ENCODE data around the gene BRD9.
"Not testable (repeated sequence)": the region's sequence is repeated elsewhere in the genome, so short reads cannot be mapped to it uniquely, and the experiment has no call there.

BRD9 gene

DNA sequence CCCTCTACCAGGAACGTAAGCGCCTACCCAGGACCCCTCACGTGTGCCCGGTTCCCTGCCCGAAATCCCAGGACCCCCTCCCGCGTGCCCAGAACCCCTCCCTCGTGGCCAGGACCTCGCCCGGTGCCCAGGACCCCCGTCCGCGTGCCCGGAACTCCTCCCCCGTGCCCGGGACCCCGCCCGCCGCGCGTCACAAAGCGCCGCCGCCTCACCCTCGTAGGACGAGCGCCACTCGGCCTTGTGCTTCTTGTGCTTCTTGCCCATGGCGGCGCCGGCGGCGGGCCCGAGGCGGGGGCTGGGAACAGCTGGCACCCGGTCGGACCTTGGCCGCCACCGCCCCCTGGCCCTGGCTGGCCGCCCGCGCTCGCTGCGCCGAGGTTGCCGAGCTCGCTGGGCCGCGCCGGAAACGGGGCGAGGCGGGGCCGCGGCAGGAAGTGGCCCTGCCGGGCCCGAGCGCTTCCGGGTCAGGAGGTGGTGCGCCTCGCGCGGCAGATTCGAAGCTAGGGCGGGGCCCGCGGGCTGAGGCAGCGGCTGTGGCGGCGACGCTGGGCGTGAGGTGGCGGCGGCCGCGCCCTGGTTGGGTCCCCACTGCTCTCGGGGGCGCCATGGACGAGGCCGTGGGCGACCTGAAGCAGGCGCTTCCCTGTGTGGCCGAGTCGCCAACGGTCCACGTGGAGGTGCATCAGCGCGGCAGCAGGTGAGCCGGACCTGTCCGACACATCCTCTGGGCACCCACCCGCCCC, at the start of gene BRD9, which contains the start of gene TRIP13:
Gene BRD9, minus strand, starts transcription at position 408 of the 743 bp plus-strand sequence. Its CDS starts 144 bp downstream, at position 264.
Gene TRIP13, plus strand, starts transcription at position 491 of the 743 bp plus-strand sequence. Its CDS starts 115 bp downstream, at position 606.
- DNase-seq: no peak

DNA sequence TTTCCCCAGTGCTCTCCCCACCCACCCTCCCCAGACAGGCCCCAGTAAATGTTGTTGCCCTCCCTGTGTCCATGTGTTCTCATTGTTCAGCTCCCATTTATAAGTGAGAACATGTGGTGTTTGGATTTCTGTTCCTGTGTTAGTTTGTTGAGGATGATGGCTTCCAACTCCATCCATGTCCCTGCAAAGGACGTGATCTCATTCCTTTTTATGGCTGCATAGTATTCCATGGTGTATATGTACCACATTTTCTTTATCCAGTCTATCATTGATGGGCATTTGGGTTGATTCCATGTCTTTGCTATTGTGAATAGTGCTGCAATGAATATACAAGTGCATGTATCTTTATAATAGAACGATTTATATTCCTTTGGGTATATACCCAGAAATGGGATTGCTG, 48.1 kb upstream of the BRD9 start:
- DNase-seq: not testable (repeated sequence)

- DNase-seq: no peak
Observed at GRCh38 chr5:939368-939767, 46.8 kb upstream of the BRD9 start.

- no peak for DNase-seq
Observed at GRCh38 chr5:937151-937924, 44.7 kb upstream of the BRD9 start.

DNA sequence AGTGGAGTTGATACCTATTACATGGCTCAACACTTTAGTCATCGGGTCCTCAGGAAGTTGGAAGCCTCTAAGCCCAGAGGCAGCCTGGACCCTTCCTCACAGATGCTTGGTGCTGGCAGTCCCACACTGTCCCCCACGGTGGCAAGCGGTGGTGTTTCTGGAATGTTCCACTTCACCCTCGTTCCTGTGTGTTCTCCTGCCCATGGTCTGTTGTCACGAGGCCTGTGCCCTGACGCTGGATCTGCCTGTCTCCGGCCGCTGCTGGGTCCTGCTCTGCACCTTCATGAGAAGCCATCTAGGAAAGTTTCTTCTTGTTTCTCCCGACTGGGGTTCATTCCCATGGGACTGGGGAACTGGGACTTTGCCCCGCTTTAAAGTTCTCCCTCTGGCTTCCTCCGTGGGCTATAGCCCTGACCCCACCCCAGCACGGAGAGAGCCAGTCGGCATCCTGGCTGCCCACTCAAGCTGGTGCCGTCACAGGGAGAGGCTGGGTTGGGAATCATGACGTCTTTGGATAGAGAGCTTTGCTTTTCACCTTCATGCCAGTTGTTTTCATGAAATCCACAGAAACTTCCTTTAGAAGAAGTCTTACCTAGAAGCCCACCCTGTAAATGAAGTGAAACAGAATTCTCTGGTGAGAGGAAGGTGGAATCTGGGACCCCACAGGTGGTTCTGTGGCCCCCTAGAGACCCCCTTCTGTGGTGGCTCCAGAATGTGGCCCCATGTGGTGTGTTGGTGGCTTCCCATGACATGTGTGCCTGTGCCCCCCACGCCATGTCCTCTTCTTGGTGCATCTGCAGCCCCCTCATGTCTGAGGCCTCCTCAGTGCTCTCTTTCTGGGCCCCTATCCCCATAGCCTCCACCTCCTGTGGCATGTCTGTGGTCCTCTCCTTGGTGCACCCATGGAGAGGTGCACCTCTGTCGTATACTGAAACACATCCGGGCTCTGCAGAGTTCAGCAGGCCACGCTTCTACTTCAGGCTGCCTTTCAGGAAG, 43.8 kb upstream of the BRD9 start:
- DNase-seq: no peak

- no peak for DNase-seq
Observed at GRCh38 chr5:935510-936084, 43.0 kb upstream of the BRD9 start.

DNA sequence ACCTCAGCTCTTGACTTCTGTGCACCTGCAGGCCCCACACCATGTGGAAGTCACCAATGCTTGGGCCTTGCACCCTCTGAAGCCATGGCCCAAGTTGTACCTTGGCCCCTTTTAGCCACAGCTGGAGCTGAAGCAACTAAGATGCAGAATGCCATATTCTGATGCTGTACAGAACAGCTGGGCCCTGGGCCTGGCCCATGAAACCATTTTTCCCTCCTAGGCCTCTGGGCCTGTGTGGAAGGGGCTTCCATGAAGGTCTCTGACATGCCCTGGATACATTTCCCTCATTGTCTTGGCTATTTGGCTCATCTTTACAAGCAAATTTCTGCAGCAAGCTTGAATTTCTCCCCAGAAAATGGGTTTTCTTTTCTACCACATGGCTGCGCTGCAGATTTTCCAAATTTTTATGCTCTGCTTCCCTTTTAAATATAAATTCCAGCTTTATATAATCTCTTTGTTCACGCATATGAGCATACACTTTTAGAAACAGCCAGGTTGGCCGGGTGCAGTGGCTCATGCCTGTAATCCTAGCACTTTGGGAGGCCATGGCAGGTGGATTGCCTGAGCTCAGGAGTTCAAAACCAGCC, 41.9 kb upstream of the BRD9 start:
- DNase-seq: not testable (repeated sequence)

- not testable (repeated sequence) for DNase-seq
Observed at GRCh38 chr5:933951-934350, 41.4 kb upstream of the BRD9 start.

- no peak for DNase-seq
Observed at GRCh38 chr5:933251-933861, 40.8 kb upstream of the BRD9 start.

DNA sequence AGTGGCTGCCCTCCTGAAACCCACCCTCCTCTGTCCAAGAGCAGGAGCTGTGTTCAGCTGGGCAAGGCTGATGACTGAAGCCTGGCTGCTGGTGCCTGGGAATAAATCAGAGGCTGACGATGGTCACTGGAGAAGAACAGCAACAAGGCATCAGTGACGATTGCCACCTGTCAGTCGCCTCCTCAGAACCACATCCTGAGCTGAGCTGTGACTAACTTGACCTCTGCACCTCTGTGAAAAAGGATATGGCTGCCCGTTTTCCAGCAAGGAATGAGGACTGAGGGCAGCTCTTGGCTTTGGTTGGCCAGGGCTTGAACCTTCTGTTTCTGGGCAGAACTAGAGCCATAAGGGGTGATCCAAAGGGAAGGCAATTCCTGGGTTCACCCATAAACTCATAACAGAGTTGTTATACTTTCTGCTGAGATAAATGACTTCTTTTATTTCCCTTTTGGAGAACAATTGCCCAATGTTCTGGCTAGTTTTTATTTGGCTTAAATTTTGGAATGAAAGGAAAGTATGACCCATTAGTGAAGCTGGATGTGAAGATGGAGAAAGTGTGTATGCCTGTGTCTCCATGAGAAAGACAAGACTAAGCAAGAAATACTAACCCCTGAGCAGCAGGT, 40.1 kb upstream of the BRD9 start:
- no peak for DNase-seq

GRCh38 chr5:932151-932627, 39.6 kb upstream of the BRD9 start:
- no peak for DNase-seq

DNA sequence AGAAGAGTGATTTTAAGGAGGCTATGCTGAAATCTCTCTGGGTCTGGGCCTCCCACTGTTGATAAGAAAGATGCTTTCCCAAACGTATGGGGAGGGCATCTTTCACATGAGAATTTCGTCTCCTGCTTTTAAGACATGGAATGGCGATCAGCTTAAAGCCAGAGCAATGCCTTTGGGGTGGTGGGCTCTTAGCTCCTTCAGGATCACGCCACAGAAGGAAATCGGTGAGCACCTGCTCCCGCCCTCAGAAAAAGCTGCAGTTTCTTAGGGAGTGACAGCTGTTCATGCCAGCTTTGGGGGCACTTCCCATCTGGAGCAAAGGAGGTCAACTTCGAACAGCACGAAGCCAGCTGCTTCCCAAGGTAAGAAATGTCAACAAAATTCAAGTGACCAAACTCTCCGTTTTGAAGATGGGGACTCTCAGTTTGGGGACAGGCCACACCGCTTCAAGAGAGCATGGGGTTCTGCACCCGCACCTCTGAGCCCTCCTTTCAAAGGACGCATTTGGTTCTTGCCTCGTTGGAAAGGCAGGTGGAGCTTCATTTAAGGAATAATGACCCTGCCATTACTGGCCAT, 39.1 kb upstream of the BRD9 start:
- DNase-seq: no peak

- no peak for DNase-seq
Observed at GRCh38 chr5:930866-931265, 38.3 kb upstream of the BRD9 start.

GRCh38 chr5:929596-929995, 37.0 kb upstream of the BRD9 start:
- DNase-seq: no peak

GRCh38 chr5:929182-929581, 36.6 kb upstream of the BRD9 start:
- not testable (repeated sequence) for DNase-seq

DNA sequence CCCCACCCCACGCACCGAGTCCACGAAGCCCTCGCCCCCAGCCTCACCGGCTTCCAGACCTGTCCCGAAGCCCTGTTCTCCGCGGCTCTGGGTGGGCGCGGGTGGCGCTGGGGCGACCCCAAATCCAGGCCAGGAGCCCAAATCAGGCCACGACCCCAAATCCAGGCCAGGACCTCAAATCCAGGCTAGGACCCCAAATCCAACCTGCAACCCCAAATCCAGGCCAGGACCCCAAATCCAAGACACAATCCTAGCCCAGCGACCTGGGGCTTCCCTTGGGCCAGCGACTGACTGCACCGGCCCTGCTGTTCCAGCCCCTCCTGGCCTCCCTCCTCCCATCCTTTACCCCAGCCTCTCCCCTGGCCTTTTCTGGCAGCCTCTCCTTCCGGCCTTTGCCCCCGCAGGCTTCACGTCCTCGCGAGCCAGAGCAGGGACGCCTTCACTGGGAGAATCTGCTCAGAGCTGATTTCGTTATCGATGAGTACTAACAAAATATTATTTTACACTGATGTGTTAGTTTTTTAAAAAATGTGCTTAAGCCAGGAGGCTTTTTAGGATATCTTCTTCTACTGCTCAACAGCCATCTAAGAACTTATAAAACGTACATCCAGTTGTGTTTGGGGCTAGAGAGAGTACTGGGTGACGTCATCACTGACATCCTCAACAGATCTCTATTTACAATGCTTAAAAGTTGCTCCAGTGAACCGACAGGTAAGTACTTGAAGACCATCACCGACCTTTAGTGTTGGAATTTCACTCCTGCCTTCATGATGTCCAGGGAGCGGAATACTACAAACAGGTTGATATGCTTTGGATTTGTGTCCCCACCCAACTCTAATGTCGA, 34.8 kb upstream of the BRD9 start:
- no peak for DNase-seq

GRCh38 chr5:926417-927171, 34.0 kb upstream of the BRD9 start:
- no peak for DNase-seq

GRCh38 chr5:923281-923873, 30.8 kb upstream of the BRD9 start:
- DNase-seq: no peak
